ENCODE data around the gene TM7SF2.
"Not testable (repeated sequence)": the region's sequence is repeated elsewhere in the genome, so short reads cannot be mapped to it uniquely, and the experiment has no call there.

TM7SF2 gene

DNA sequence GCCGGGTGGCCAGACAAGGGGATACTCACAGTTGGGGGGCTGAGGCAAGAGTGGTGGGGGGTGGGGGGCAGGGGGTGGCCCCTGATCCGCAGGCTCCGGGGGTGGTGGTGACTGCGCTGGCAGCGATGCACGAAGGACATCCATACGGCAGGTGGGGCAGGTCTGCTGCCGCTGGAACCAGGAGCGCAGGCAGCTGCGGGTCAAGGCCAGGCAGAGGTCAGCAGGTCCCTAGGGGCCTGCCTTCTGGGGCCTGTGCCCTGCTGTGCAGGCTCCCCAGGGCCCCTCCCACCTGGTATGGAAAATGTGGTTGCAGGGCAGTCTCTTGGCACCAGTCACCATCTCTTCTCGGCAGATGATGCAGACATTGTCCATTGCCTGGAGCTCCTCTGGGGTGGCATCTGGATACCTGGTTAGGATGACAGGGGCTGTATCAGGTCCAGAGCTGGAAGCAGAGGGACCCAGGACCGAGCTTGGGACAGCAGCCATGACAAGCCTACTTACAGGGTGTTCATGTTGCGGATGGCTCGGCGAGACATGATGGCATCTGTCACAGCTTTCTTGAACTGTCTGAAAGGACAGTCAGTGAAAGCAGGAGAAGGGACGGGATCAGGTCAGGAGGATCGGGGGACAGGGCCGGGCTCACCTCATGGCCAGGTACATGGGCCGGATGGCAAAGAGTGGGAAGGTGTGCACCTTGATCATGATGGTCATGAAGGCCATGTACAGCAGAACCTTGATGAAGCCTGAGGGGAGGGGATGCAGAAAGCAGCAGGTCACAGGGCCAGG is 19.2 kb downstream of the TM7SF2 start:
- no peak for DNase-seq

DNA sequence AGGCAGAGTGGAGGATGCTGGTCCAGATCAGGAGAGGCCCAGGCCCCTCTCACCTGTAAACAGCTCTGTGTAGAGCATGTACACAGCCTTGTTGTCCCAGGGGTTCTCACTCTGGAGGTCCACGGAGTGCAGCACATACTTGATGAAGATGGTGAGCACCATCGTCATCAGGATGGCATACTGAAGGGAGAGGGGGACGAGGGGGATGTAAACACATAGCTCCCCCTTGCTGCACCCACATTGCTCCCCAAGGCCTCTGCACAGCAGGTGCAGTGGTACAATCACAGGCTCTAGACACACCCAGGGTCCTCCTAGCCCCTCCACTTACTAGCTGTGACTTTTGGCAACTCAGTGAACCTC is 19.7 kb downstream of the TM7SF2 start:
- no peak for DNase-seq

- DNase-seq: no peak
Measured at GRCh38 chr11:65131895-65132237, 20.2 kb downstream of the TM7SF2 start.

DNA sequence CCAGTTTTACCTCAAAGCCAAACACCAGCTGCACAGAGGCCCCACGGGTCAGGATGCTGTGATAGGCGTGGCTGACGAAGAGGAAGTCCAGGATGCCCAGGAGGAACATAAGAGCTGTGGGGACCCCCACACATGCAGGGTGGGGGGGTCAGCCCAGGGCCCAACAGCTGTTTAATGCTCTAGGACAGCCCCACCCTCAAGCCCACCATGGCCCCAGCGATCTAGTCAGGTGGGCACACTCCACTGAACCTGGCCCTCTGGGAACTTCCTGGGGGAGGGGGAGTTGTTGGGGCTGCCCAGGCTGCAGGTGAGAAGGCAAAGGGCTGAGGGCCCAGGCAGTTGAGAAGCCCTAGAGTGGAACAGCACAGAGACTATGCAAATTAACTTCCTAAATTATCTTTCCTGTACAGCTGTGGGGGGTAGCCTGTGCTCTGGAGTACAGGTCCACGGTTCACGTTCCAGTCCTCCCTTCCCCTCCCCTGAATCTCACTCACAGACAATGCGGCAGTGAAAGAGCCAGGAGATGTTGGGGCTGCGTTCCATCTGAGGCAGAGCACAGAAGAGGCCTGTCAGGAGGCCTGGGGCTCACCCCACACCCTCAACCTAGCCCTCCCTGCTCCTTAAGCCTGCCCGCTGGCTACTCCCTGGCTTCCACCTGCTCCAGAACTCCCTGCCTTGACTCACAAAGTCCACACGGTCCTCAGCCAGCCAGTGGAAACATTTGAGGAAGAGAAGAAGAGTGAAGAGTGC is 20.7 kb downstream of the TM7SF2 start:
- no peak for DNase-seq

DNA sequence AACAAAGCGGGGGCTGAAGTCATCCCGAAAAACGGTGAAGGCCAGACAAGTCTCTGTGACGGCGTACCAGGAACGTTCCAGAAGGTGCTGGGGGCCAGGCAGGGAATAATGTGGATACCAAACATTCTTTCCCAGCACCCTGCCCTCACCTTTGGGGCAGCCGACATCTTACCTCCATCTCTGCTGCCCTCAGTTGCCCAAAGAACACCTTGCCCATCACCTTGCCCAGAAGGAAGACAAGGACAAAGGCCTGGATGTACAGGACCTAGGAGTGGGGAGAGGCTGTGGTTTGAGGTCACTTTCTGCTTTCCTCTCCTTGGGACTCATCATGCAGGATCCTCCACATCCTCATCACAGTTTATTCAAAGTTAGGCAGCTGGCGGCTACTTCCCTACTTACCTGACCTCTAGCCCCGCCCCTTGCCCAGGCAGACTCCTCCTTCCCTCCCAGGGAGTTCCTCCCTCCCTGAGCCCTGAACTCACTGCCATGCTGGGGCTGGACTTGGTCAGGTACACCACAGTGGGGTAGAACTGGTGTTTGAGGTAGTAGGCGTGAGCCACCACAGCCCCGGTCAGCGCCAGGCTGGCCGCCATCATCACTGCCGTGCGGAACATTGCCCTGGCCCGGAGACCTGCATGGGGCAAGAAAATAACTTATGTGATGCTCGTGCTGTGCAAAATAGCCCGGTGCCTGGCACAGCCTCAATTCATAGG is 21.5 kb downstream of the TM7SF2 start:
- DNase-seq: no peak

DNA sequence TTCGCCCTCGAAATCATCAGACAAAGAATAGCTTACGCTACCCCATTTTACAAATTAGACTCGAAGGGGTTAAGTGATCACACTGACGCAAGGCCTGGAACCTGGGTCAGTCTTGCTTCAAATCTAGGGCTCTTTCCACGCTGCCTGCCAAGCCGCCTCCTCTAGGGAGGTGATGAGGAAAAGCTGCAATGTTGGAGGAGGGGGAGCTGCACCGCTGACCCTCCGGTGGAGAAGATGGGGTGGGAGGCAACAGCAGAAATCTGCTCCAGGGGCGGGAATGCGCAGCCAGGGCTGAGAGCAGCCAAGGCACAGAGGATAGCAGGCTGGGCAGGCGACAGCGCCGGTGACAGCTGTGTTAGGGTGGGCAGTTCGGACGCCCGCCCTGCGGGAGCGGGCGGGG is 22.1 kb downstream of the TM7SF2 start:
- no peak for DNase-seq

- DNase-seq: peak; percentile 92
Measured at GRCh38 chr11:65134240-65134951, 22.7 kb downstream of the TM7SF2 start, which contains the start of gene SYVN1. TSS of gene SYVN1 (minus strand) at chr11:65134519. CDS start at chr11:65133601, 918 bp downstream.

DNA sequence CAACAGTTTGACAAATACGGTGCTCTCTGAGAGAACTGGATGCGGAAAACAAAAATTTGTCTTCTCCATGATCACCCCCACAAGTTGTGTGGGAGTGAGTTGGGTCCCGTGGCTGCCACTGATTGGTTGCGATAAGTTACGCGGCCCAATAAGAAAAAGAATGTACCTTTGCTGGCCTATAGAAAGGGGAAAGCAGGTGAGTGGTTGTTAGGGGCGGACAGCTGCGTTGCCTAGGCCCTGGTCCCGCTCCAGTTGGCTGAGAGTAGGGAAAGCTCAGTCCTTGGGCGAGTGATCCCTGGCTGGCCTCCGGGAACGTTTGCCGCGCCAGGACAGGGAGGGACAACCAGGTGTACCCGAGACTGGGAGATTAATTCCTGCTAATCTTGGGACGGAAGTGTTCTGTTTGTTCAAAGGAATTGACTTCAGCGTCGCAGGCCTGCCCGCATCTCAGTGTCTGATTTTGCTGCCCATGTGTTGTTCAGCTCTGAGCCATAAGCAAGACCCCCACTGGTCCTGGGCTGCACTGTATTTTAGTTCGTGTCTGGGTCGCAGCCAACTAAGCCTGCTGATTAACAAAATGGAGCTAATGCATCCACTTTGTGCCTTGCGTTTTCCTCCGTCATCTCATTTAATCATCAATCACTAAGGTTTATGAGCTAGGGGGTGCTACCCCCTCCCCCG is 23.4 kb downstream of the TM7SF2 start:
- DNase-seq: peak; percentile 78

GRCh38 chr11:65135633-65136145 is 24.0 kb downstream of the TM7SF2 start:
- DNase-seq: no peak

DNA sequence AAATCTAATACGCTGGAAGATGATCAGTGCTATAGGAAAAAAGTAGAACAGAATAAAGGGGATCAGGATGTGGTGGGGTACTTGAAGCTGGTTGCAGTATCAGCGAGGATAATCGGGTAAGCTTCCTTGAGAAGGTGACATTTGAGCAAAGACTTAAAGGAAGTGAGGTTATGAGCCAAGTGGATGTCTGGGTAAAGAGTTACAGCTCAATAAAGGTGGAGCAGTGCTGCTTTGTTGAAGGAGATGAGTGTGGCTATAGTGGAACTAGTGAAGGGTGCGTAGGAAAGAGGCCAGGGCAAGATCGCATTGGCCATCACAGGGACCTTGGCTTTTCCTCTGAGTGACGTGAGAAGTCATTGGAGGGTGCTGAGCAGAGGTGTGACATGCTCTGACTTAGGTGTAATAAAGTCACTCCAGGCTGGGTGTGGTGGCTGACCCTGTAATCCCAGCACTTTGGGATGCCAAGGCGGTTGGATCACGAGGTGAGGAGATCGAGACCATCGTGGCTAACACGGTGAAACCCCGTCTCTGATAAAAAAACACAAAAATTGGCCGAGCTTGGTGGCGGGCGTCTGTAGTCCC is 24.9 kb downstream of the TM7SF2 start:
- no peak for DNase-seq

DNA sequence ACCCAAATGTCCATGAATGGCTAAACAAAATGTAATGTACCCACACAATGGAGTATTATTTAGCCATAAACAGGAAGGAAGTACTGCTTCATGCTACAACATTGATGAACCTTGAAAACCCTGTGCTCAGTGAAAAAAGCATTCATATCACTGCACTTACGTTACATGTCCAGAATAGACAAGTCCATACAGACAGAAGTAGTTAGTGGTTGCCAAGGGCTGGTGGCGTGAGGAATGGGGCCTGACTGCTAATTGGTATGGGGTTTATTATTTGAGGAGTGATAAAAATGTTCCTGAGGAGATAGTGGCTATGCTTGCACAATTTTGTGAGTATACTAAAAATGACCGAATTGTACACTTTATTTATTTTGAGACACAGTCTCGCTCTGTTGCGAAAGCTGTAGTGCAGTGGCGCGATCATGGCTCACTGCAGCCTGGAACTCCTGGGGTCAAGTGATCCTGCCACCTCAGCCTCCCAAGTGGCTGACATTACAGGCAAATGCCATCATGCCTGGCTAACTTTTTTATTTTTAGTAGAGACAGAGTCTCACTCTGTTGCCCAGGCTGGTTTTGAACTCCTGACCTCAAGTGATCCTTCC is 30.3 kb downstream of the TM7SF2 start:
- DNase-seq: no peak

- no peak for DNase-seq
Measured at GRCh38 chr11:65147352-65148075, 35.8 kb downstream of the TM7SF2 start.

- no peak for DNase-seq
Measured at GRCh38 chr11:65148657-65149056, 37.0 kb downstream of the TM7SF2 start.

DNA sequence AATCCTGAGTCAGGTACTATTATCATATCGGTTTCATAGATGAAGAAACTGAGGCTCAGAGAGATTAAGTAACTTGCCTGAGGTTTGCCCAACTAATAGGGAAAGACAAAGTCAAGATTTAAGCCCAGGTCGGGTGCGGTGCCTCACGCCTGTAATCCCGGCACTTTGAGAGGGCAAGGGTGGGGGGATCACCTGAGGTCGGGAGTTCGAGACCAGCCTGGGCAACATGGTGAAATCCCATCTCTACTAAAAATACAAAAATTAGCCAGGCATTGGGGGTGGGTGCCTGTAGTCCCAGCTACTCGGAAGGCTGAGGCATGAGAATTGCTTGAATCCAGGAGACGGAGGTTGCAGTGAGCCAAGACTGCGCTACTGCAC is 38.4 kb downstream of the TM7SF2 start:
- DNase-seq: not testable (repeated sequence)

- DNase-seq: no peak
Measured at GRCh38 chr11:65150509-65151299, 39.0 kb downstream of the TM7SF2 start.

DNA sequence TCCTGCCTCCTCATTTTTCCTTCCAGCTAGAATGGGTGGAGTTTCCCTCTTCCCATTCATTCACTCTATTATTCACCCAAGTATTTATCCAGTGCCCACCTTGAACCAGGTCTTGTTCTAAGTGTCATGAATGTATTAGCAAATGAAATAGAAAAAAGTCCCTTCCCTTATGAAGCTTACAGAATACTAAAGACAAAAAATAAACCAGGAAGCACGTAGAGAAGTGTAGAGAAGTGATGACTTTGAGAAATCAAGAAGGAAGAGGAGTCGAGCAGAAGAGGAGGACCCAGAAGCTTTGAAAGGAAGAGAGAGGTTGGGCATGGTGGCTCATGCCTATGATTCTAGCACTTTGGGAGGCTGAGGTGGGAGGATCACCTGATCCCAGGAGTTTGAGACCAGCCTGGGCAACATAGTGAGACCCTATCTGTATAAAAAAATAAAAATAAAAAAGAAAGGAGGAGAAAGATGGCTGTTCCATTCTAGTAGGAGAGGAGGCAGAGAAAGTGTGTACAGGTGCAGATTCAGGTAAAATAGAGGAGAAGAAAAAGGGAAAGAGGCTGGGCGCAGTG is 39.7 kb downstream of the TM7SF2 start:
- DNase-seq: no peak

DNA sequence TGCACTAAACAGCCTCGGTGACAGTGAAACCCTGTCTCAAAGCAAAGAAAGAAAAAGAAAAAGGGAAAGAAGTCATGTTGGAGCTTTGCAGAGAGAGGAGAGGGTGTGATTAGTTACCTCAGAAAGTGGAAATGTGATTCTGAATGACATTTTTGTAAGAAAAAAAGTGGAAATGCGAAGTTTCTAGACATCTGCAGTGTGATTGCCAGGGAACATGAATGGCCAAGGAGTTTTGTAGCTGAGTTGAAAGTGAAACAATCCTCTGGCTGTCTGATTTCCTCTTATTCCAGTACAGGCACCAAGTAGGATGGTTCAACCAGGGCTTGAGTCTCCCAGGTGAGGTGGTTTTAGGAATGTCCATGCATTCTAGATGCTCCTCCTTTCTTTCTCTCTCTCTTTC is 40.5 kb downstream of the TM7SF2 start:
- no peak for DNase-seq

GRCh38 chr11:65156256-65156655 is 44.6 kb downstream of the TM7SF2 start:
- DNase-seq: no peak

DNA sequence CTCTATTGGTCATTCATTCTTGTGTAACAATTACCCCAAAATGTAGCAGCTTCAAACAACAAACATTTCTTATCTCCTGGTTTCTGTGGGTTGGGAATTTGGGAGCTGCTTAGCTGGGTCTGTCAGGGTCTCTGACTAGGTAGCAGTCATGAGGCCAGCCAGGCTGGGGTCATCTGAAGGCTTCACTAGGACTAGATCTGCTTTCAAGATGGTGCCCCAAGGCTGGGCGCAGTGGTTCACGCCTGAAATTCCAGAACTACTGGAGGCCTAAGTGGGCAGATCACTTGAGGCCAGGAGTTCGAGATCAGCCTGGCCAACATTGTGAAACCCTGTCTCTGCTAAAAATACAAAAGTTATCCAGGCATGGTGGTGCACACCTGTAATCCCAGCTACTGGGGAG is 45.3 kb downstream of the TM7SF2 start:
- DNase-seq: no peak

- no peak for DNase-seq
Measured at GRCh38 chr11:65157336-65157735, 45.7 kb downstream of the TM7SF2 start.

Measured in activated CD8-positive, alpha-beta memory T cell treated with anti-CD3 and anti-CD28 coated beads, Interleukin-2, amount 50 U/mL, for 4 hours (primary cell).